Erythroblast (primary cell): ENCODE results near the gene TEAD2.

Source experiments
- GATA1 ChIP-seq: IDR thresholded peaks from 2 replicates; pipeline ENCODE4 v1.6.1; 2011; ENCODE audit warnings: low read depth, mild to moderate bottlenecking, control low read depth, low read length, moderate library complexity
- POLR2A ChIP-seq: IDR thresholded peaks from 2 replicates; pipeline ENCODE4 v1.6.1; 2011; ENCODE audit warnings: mild to moderate bottlenecking, low read length

GRCh38 chr19:49331616-49332055 is 30.6 kb downstream of the TEAD2 start:
- TF ChIP-seq POLR2A, result no peak
- TF ChIP-seq GATA1, result no peak
